CD4-positive, alpha-beta T cell treated with Interleukin-21 for 1 hour (primary cell): ENCODE measurements around the gene KRT23.

Source experiments
- DNase-seq: peaks from one replicate; pipeline ENCODE4 v3.0.0-alpha.2; 2020

KRT23 gene

DNA sequence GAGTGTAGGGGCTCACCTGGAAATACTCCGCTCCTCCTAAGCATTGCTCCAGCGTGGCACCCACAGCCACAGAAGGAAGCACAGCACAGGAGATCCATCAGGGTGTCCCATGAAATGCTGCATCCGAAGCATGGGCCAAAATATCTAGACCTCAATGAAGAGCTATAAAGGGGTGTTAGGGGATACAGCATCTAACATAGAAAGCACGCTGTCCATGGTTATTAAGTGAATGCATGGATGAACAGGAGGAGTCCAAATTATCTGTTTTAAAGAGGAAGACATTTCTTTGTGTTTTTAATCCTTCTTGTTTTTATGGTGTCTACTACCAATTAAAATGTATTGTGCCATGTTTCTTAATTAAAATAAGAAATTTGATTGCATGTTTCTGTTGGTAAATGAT is 30.8 kb downstream of the KRT23 start:
- no peak for DNase-seq

DNA sequence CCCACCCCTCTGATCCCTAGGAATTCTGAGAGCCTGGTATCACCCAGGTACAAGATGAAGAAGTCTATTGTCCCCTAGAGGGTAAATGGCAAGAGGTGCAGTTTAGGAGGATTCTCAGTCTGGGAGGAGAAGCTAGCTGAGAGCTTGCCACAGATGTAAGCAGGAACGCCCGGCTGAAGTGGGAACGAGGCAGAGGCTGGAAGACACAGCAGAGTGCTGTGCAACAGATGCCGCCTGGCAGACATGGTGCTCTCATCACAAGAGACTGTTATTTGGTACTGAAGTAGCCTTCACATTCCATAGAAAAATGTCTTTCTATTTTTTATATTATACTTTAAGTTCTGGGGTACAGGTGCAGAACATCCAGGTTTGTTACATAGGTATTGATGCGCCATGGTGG is 32.1 kb downstream of the KRT23 start:
- no peak for DNase-seq

DNA sequence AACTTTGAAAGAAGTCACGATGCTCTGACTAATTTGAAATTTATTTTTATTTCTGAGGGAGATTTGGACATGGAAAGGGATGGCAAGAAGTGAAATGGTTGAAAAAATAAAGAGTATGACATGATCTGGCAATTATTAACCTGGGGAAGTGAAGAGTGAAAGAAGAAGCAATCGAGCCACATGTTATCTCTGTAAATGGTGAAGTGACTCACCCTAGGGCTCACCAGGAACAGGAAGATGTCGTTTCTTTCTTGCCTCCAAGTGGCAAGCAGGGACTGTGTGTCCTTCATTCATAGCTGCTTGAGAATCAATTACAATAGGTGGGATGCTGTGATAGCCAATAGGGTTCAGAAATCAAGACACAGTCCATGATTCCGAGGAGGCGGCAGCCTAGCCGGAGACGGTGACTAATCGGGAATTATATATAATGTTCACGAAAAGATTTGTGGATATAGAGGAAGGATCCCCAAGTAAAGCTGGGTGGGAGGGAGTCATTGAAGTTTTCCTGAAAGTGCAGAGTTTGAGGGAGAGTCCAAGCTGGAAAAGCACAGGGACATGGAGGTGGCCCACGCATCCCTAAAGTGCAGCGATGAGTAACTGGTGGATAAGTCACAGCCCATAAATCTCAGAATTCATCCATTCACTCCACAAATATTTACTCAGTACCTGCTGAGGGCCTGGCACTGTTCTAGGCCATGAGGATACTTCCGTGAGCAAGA is 34.2 kb downstream of the KRT23 start:
- DNase-seq, result no peak

DNA sequence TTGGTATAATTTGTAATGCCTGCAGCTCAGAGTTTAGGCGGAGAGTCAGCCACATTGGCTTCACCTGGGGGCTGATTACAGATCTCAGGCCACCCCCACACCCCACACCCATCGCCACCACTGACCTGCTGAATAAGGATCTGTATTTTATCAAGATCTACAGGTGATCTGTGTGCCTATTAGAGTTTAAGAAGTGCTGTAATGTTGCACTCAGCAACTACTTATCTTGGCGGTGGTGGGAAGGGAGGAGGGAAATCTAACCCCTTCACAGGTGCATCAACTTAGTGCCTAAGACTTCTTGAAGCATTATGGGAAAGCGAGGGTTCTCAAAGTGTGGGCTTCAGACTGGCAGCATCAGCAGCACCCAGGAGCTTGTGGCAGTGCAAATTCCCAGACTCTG is 34.9 kb downstream of the KRT23 start:
- no peak for DNase-seq

DNA sequence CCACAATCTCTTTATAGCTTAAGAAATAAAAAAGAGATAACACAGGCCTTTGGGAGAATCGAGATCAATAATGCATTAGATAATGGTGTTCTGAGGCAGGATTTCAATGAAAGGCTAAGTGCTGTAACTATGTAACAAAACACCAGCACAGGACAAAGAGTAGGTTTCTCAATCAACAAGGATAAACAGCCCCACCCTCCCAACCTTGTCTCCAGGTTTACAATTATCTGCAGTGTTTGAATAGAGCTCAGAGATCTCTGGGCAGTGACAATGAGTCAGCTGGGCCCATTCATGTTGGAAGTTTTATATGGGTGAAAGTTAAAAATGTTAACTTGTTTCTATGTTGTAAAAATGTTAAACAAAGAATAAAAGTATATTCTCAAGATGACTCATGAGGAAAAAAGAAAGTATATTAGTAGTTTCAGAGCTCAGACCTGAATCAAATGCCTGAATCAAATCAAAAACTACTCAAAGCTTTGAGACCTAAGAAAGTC is 35.4 kb downstream of the KRT23 start:
- no peak for DNase-seq

DNA sequence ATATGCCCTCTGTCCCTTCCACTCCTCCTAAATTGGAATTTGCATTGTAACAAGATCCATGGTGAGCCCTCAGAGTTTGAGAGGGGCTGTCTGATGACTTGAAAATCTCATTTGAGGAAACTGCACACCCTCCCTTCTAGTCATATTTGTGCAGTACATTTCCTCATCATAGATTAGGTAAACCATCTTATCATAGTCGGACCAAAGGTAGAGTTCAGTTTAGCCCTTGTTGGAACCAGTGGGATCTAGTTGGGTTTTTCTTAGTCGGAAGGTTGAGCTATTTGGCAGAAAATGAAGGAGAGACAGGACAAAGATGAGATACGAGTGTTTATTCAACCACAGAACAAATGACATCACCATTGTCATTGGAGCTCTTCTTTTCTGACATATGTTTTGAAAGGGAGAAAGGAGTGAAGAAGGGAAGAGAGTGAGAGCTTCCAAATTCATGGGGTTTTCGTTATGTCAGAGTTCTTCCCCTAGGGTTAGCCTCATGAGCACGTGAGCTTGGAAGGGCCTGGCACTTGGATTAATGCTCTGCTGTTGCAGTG is 36.6 kb downstream of the KRT23 start:
- DNase-seq, result no peak

DNA sequence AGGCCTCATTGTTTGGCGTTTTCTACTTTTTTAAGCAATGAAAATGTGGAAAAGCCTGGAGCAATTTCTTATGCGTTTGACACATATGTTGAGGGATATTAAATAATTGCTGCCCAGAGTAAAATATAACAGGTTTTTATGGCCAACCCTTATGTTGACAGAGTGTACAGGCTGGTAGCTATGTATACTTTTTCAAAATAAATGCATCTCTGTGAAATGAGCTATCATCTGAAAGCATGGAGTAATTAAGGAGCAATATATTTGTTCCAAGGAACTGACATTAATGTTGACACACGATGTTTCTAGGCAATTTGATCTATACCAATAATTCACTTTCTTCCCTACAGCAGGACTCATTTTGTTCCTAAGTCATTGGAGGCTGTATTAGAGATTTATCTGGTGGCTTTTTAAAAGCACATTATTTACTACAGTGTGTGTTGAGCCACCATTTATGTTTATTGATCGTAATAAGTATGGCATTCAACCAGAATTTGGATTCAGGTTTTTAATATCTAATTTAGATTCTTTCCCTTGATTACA is 40.5 kb downstream of the KRT23 start:
- no peak for DNase-seq

DNA sequence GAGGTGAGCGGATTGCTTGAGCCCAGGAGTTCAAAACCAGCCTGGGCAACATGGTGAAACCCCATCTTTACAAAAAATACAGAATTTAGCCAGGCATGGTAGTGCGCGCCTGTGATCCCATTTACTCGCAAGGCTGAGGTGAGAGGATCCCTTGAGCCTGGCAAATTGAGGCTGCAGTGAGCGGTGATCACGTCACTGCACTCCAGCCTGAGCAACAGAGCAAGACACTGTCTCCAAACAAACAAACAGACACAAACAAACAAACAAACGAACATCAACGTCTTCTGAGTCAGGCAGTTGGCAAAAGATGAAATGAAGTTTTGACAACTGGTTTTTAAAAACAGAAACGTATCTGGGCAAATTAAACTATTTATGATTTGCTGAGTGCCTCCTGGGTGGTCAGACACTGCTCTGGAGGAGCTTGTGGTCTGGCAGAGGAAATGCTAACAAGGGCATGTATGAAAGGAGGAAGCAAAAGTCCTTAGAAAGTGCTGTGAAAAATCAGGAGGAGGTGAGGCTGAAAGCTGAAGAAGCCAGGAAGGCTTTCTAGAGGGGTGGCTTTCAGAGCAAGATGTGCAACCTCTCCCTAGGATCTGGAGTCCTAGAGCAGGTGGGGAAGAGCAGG is 42.2 kb downstream of the KRT23 start:
- no peak for DNase-seq

DNA sequence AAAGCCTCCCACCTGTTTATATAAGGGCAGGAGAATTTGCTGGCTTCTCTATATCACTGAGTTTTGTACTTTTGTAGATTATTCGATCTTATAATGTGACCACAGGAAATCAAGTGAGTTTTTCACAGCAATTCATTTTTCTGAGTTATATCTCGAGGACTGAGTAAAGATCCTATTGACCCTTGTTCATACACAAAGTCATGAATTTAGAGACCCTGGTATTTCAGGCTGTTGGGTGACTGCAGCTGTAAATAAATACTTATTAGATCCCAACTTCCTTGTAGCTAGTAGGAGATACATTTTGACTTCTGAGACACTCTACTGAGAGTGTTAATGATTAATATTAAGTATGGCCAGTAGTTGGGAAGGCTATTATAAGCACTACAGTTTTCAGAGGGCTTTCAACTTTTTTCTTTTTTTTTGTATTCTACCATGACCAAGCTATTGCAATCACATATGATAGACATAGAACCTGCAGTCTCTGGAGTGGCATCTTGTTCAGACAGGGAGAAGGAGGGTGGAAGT is 49.2 kb downstream of the KRT23 start:
- no peak for DNase-seq

DNA sequence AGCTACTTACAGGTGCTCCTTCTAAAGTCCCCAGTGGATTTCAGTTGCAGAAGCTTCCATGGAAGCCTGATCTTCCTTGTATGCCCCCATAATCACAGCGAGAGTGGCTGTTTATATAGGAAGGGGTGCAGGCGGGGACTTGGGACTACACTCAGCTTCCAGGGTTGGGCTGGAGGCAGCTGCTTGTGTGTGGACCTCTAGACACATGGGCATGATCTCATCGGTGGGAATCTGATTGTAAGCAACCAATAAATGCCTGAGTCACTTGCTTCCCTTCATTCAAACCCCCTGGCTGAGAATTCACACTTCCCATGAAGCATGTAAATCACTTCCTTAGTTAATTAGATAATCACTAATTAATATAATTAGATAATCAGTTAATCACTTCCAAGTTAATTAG is 51.4 kb downstream of the KRT23 start:
- DNase-seq, result no peak

DNA sequence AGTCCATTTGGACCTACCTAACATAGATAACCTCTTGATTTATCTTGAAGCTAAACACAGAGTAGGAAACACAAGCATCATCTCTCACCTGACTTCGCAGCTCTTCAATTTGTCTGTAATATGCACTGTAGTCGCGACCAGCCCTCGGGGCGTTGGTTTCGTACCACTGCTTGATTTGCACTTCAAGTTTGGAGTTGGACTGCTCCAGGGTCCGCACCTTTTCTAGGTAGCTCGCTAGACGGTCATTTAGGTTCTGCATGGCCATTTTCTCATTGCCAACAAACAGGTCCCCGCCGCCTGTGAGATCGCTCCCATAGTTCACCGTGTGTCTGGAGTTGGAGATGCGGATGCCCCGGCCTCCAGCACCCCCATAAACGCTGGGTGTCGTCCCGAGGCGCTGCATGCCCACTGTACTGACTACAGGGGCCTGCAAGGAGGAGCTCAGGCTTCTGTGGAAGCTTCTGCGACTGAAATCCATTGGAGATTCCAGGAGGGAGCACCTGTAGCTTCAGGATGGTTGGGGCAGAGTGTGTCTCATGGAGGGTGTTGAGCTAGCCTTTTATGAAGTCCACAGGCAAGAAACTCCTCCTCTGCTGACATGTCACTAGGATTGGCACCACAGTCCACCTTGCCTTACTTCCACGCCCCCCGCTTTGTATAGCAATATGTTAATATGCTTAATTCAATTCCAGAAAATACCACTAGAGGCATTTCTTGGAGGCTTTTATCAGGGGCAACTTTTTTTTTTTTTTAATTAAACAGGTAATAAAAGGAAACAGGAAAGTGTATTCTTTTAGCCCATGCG is 52.5 kb downstream of the KRT23 start, which contains the start of gene KRT20:
KRT20 (minus strand) TSS at position 535 of the 805 bp plus-strand sequence; CDS start at position 478, 57 bp downstream.
- no peak for DNase-seq

DNA sequence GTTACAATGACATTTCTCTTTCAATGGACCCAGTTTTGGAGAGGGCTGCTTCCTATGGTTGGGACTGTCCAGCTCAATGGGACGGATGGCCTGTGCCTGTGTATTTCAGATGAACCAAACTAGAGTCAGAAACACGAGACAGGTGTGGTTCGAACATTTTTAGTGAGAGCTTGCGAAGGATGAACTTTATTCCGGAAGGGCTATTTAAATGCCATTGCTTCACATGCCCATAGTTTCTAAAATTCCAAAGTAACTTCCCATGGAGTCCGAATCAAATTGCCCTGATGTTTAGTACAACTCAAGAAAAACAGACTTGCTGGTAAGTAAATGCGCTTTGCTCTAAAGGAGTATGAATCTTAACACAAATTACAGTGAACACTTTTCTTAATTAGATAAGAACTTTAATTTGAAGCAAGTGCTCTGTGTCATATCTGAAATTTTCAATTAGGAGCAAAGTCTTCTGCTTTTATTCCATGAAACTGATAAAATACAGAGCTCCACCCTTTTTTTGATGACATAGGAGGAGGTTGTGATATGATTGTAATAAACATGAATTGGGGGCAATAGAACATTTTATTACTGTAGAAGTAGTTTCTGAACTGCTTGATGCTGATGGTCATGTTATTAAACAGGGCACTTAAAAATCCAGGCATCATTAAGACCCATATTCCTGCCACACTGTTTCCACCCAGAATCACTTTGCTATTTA is 53.7 kb downstream of the KRT23 start:
- DNase-seq, result no peak

DNA sequence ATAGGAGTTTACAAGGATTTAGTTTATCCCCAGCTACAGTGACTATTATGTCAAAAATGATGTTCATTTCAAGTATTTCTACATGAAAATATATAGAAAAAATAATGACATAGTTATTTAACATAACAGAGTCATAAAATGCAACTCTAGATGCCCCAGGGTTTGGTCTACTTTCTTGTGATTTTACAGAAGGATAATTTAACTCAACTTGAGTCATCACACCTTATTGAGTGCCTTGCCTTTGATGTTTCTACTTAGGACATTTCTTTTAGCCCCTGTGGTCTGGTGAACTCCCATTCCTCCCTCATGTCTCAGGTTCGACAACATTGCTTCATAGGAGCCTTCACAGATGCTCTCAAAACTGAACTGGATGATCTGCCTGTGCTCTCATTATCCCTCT is 54.4 kb downstream of the KRT23 start:
- DNase-seq, result no peak

DNA sequence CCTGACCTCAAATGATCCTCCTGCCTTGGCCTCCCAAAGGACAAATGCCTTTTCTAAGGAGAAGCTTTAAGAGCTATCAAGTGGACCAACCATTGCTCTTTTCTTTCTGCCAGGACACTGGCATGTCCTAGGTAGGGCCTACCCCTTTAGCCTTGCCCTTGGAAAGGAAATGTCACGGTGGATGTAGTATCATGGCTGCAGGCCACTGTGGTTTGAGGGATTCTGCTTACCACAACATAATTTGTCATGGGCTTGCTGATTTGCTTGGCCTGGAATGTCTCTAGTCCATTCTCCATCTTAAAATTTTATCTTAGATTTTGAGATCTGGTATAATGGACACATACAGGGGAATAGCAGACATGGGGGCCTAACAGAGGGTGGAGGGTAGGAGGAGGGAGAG is 58.4 kb downstream of the KRT23 start:
- no peak for DNase-seq

DNA sequence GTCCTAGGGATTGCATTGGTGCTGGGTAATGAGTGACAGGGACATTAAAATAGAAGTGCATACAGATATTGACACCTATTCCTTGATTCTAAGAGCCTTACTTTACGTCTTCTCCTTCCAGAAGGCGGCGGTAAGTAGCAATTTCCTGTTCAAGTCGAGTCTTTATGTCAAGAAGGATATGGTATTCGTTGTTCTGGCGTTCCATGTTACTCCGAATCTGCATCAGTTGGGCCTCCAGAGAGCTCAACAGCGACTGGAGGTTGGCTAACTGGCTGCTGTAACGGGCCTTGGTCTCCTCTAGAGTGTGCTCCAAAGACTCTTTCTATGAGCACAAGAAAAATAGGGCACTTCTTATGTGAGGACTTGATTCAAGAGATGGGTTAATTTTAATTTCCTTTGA is 59.4 kb downstream of the KRT23 start:
- DNase-seq, result no peak

DNA sequence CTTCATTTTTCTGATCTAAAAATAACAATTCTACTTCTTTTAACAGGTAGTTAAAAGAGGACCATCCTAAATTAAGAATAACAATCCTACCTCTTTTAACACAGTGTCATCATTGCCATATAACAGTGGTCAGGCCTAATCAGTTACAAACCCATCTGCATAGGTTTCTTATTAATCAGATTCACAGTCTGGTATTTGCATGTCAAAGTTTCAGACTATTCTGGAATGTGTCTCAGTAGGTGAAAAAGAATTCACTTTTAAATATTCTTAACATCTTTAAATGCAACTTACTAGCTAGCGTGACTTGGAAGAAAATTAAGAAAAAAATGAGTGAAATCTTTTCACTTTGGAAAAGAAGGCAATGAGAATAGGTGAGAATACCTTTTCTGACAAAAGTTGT is 63.6 kb downstream of the KRT23 start:
- no peak for DNase-seq

DNA sequence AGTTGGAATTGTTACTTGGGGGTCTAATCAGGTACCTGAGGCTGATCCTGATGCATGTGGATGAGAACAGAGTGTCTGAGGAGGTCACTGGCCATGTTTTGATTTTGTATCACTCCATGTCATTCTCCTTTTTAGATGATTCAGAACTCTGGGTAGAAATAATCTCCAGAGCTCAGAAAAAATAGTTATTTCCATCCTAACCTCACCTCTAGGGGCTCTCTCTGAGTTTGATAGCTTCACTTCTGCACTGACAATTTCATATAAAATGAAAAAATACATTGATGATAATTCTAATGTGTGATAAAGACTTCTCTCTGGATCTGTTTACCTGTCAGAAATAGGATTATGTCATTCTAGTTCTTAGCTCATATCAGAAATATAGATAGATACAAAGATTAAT is 64.2 kb downstream of the KRT23 start:
- DNase-seq, result no peak
